ENCODE data around the gene AMMECR1.
"Not testable (repeated sequence)": the region's sequence is repeated elsewhere in the genome, so short reads cannot be mapped to it uniquely, and the experiment has no call there.

The AMMECR1 gene

DNA sequence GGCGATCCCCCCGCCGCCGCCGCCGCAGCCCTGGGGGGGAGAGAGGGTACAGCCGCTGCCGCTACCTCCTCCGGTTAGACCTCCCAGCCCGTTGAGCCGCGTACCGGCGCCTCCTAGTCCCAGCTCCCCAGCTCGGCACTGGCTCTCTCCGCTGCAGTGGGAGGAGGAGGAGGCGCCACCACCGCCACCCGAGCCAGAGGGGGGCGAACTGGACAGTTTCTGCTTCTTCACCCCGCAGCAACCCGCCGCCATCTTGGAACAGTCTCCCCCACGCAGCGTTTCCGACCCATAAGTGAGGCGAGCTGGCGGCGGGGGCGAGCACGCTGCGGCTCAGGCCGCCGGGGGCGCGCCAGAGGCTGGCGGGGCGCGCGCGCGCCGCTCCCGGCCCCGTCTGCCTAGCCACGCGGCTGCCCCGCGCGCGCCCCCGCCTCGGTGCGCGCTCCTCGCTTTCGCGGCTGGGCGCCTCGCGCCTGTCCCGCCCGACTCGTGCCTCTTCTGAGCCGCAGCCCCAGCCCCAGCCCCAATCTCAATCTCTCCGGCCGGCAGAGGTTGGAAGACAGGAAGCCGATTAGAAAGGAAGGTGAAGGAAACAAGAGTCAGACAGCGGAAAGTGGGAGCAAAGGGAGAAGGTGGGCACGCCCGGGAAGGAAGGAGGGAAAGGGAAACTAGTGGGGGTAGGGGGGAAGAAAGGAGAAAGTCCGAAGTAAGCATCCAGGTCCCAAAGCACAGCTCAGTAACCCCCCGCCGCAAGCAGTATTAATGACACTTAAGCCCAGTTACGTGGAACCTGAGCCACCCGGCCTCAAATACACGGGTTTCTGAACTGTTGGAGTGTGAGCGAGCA, at the start of gene AMMECR1:
AMMECR1 (minus strand) TSS at position 266 of the 844 bp plus-strand sequence; CDS start at position 252, 14 bp downstream.
- peak; percentile 75 for DNase-seq

DNA sequence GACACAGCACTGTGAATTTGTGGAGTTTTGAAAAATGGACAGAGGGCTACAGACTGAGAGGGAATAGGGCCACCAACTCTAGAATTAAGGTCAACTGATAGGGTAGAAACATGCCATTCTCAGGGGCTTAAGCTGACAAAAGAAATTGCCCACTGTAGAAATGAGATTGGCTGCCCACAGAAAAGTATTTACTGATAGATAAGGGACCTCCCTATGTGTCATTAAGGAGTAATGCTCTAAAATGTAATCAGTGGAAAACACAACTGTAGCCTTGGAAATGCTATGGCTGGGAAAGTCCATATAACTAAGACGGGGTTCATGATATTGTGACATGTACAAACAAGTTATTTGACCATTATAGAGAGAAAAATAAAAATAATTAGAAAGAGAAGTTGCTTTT, 45.4 kb upstream of the AMMECR1 start:
- no peak for DNase-seq

DNA sequence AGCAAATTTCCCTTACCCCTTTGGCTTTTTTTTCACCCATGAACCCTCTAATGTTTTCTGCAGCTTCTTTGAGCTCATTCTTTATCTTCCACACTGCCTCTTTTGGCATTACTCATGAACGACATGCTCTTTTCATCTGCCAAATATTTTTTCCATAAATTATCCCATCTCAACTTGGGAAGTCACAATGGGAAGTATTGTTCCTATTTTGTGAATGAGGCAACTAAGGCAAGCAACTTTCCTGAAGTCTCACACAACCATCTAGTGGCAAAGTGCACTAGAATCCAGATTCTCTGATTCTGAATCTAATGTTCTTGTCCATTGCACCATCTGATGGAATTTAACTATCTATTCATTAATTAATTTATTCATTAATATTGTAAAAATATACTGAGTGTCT, 41.4 kb upstream of the AMMECR1 start:
- no peak for DNase-seq

DNA sequence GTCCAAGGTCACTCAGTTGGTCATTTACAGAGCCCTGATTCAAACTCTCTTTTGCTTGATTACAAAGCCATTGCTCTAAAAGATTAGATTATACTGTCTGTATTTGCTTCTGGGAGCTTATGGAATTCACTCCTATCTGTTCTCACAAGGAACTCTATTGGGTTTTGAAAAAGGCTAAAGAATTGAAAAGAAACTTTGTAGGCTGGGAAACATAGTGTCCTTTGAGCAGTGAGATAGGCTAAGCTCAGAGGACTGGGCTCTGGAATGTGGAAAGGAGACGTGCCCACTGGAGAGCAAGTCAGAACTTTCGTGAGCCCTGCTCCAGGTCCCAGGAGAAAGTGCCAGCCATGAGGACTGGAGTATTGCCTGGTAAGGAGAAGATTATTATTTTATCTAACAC, 40.7 kb upstream of the AMMECR1 start, which contains the start of gene RTL9:
RTL9 (plus strand) TSS at position 301 of the 400 bp plus-strand sequence. CDS start 91,770 bp downstream, outside the sequence.
- DNase-seq: no peak

DNA sequence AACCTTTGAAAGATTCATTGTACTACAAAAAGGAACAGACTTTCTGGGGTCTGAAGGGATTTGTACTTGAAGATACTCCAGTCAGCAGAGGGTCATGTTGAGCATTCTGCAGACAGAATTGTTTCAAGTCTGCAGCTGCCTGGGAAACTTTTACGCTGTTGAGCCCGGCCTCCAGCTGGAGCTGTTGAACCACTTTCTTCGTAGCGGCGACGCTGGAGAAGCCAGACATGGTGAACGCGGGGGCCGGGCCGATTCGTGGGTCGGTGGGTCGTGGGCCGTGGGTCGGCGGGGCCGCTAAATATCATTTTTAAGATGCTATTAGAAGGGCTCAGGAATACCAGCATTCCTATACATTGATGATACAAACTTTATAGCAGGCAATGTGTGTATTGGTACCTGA, 28.8 kb upstream of the AMMECR1 start:
- DNase-seq: no peak

DNA sequence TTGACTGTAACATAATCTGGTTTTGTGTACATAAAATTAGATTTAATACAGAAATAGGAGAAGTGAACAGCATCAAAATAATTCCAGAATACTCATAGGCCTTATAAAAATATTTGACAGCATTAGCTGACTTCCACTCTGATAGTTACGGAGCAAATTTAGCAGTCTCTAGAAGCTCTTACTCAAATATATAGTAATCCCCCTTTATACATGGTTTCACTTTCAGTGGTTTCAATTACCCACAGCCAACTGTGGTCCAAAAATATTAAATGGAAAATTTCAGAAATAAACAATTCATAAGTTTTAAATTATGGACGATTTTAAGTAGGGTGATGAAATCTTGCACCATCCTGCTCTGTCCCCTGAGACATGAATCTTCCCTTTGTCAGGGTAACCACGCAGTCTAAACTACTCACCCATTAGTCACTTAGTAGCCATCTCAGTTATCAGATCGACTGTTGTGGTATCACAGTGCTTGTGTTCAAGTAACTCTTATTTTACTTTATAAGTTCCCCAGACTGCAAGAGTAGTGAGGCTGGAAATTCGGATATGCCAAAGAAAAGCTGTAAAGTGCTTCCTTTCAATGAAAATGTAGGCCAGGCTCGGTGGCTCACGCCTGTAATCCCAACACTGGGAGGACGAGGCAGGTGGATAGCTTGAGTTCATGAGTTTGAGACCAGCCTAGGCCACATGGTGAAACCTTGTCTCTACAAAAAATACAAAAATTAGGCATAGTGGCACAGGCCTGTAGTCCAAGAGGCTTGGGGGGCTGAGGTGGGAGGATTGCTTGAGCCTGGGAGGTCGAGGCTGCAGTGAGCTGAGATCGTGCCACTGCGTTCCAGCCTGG, 23.5 kb upstream of the AMMECR1 start:
- DNase-seq: no peak

DNA sequence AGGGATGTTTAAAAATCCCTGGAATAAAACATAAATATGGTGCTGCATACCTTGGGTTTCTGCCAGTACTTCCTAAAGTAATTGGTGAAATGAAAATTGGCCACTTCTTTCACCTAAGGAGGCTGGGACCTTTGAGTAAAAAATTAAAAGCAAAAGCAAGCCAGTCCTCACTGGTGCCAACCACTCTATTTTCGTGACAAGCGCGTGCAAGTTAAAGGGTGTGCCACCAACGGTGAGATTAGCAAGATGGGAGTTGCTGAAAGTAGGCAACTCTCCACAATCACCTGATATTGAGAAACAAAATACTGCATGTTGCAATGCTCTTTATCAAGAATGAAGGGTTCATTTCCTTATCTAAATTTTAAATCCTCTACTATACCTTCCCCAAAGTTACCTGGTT, 21.1 kb upstream of the AMMECR1 start:
- no peak for DNase-seq

DNA sequence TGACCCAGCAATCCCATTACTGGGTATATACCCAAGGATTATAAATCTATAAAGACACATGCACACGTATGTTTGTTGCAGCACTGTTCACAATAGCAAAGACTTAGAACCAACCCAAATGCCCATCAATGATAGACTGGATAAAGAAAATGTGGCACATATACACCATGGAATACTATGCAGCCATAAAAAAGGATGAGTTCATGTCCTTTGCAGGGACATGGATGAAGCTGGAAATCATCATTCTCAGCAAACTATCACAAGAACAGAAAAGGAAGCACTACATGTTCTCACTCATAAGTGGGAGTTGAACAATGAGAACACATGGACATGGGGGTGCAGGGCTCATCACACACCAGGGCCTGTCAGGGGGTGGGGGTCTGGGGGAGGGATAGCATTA, 15.6 kb upstream of the AMMECR1 start:
- not testable (repeated sequence) for DNase-seq

DNA sequence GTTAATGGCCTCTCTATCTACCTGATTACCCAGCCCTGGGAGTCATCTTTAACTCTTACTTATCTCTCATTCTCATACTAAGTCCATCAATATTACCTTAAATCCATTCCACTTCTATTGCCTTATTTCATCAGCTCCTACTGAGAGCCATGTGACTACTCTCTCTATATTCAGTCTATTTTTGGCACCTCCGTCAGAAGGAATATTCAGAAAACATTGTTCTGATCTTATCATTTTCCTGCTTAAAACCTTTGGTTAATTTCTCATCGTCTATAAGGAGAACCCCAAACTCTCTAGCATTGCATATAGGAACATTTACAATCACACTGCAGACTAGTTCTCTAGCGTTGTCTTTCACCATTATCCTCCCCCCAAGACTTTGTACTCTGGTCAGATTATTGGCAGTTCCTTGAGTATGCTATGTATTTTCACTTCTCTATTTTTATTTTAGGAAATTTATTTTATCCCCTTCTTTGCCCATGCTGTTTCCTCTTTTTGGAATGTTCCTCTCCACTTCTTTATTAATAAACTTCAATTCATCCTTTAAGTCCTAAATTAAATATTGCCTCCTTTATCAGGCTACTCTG, 13.7 kb upstream of the AMMECR1 start:
- DNase-seq: no peak

DNA sequence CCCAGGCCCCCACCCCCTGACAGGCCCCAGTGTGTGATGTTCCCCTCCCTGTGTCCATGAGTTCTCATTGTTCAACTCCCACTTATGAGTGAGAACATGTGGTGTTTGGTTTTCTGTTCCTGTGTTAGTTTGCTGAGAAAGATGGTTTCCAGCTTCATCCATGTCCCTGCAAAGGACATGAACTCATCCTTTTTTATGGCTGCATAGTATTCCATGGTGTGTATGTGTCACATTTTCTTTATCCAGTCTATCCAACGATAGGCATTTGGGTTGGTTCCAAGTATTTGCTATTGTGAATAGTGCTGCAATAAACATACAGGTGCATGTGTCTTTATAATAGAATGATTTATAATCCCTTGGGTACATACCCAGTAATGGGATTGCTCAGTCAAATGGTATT, 10.7 kb upstream of the AMMECR1 start:
- not testable (repeated sequence) for DNase-seq

DNA sequence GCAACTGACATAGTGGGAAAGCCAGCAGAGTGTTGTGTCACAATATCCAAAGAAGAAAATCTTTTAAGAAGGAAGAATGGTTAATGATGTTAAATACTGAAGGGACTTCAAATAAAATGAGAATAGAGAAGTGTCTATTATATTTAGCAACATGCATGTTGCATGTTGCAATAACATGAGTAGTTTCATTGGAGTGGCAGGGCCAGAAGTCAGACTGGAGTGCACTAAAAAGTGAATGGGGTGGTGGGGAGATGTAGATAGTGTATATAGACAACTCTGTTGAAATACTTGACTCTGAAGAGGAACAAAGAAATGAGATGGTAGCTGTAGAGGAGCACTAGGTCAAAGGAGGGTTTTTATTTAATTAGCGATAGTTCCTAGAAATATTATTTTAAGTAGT, 9.5 kb upstream of the AMMECR1 start:
- DNase-seq: no peak

DNA sequence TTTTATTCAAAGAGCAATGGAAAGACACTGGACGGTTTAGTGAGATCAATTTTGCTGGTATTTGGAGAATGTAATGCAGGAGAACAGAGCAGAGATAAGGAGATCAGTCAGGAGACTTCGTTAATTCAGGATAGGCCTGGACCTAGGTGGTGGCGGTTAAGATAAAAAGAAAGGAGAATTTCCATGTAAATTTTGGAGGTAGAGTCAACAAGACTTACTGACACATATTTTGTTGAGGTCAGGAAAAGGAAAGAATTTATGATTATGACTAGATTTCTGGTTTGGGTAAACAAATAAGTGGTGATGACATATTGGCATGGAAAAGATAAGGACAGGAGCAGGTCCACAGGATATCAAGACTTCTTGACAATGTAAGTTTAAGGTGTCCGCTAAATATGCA, 8.8 kb upstream of the AMMECR1 start:
- no peak for DNase-seq

DNA sequence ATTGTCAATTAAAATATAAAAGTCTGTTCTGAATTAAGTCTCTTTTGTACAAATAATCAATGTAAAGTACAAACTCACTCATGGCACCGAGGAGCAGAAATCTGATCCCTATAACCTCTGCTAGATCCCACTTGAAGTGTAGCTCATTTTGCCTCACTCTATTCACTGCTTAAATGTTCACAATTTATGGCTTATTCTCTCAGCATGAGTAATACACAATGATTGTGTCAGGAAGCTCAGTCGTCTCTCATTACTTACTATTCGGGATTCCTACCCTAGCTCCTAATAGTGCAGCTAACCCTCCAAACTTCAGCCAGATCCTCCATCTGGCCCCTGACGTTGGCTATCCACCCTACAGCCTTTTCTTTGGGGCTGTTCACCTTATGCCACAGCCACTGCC, 4.7 kb upstream of the AMMECR1 start:
- DNase-seq: peak; percentile 40

DNA sequence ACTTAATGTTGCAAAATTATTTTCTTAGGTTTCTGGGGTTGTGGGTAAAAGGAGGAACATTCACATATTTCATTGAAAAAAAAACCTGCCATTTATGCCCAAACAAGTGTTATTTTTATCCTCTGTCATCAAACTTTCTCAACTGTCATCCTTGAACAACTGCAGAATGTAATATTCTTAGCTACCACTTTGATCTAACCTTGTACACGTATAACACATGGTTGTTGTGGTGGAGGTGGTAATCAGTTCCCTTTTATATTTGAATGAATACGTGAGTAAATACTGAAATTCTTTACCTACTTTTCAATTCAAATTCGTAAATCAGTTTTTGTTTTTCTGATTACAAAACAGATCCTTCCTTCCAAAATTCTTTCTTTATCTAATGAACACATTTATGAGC, 3.8 kb upstream of the AMMECR1 start:
- DNase-seq: no peak

DNA sequence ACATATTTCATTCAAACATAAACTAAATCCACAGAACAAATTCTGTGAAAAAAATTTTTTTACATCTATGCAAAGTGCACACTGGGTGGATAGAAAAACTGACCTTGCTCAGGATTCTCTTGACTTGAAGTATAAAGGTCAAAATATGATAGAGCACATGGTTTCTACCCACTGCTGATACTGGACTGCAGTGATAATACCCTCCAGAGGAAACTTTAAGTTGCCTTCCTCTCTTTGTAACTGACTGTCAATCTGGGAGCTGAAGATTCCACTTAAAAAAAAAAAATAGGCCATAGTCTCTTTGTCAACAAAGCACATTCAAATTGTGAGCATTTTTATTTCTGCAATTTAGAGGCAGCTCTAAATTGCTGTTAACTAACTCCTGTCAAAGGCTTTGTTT, 3.2 kb upstream of the AMMECR1 start:
- DNase-seq: no peak

DNA sequence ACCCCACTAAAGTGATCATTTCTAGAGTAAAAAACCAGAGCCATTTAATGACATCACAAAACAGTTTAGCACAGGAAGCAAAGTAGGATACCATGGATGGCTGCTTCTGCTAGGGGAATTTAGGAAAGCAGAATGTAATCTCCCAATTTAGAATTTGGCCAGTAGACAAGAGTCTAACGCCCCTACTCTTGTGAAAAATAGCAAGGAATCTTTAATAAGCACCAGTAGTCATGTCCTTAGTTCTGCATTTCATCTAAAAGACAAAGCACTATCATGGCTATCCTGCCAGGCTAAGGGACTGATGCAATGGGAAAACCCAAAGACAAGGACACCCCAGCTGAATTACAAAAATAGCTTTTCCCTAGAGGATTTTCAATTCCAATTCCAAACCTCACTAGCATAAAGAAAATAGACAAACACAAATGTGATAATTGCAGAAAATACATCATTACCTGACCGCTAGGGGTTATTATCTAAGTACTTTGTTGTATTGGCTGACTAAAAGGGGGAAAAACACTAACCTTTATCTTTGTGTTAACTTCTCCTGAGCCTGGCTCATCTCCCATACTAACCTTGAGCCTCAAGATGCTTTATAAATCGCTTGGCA, 2.6 kb upstream of the AMMECR1 start:
- no peak for DNase-seq

DNA sequence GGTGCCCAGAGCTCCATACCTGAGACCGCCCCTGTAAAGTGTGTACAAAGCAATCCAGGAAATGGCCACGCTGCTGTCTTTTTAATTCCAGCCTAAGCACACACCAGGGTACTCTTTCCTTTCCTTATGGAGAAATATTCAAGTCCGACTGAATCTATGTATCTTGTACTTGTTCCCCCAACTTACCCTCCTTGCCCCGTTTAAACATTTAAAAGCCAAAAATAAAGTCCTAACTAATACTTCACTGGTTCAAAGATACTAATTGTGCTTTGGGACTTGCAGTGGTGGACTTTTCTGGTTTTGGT, 731 bp upstream of the AMMECR1 start:
- DNase-seq: peak; percentile 46

DNA sequence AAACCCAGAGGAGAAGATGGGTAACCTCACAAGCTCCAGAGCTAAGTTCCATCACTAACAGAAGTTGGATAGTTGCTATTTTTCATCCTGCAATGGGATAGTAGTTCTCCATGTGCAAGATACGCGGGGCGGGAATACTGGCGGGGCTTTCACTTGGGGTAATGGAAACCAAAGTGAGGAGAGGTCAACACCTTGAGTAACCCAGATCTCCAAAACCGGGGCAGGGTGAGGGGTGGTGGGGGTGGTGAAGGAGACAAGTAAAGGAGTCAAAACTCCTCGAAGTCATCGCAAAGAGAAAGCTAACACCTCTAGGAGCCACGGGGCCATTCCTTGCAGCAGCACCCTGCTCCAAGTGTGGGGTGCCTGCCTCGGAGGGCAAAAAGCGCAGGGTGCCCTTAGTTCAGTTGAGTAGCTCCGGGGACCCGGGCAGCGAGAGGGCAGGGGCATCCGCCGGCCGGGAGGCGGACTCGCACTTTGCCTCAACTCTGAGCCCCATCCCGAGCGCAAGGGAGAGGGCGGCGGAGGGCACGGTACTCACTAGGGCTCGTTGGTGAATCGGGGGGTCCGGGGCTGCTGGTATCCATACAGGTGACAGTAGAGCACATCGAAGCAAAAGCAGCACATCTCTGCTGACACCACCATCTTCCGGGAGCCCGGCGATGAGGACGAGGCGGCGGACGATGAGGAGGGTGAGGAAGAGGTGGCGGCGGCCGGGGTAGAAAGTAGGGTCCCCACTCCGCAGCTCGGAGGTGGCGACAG, 645 bp downstream of the AMMECR1 start:
- DNase-seq: no peak

DNA sequence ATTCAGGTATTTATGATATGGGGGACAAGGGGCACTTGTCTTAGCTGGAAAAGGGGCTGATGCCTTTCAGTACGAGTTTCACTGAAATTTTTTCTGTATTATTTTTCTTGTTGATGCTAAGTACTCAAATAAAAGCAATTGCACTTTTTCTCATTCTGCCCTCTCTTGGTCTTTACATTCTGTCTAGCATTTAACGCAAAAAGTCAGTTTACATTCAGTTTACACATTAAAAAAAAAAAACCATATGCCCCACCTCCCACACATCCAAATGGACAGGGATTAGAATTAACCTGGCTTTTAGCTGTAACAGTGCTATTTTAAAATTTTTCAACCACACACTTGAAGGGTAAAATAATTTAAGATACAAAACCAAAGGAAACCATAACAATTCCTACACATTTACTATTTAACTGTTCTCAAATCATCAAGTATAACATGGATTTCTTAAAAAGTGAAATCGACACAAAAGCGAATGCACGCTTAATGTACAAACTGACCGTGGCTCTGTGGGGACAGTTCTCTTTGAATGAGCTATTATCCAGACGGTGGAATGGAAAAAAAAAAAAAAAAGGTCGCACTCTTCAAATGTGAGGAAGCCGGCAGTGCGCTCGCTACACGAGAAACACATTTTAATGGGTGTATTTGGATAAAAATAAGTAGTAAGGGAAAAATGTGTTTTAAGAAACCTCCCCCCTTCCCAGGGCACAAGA, 1.4 kb downstream of the AMMECR1 start:
- no peak for DNase-seq

DNA sequence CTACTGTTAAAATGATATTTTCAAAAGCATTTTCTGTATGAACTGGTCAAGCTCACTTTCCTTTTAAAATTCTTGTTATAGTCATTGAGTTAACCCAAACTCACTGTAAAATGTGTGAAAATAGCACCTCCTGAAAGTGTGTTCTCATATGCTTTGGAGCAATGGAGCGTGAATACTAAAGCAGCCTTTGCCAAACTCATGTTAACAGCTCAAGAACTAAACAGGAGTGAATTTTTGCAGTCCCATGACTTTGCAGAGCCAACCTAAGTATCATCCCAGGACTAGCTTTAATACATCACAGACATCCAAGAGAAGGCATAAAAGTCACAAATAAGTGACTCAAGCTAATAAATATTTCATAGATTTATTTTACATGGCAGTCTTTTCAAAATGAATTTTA, 2.3 kb downstream of the AMMECR1 start:
- DNase-seq: no peak

DNA sequence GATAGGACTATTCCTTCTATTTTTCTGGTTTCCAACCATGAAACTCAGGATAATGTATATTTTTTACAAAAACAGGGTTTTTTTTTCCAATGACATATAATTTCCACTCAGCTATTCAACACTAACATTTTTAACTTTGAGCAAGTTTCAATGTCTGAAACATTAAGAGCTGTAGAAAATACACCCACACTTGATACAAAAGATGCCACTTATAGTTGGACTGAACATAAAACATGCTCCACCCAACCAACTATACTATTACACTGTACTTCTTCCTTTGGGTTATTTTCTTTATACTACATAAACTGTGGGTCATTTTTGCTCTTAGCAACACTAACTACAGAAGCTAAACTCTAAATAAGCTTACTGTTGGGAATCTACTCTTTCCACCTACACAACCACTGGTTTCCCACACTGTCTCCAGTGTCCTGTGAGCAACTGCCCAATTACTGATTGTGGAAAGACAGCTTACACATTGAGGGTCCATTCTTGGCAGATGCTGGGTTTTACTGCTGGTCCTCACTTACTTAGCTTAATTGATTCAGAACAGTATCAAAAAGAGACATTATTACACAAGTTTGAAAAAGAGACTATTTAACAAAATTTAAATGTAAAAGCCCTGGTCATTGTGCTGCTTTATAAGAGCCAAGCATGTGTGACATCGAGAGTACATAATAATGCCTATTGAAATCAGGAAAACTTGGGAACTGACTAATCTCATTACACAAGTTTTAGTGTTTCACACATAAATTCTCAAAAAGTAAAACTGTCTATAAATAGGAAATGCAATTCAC, 6.3 kb downstream of the AMMECR1 start:
- DNase-seq: no peak

All from NCI-H1092 (cell line).